Breast epithelium (tissue), 3 donors: Measurements from ENCODE around the gene IQGAP3.

ENCODE experiments used
- POLR2A ChIP-seq: fragments of 450-650 bp; IDR thresholded peaks from one replicate; pipeline ENCODE4 v1.6.1; 2016; ENCODE audit warnings: antibody characterized with exemption, mild to moderate bottlenecking, moderate library complexity
- TF ChIP-seq, protein P1 (sequence below), 3 donors: fragments of 450-650 bp; IDR thresholded peaks; one replicate each; pipeline ENCODE4 v1.5.1; 2016 to 2017; ENCODE audit warnings: antibody characterized with exemption in 3 of 3, mild to moderate bottlenecking in 3 of 3, moderate library complexity in 3 of 3

DNA sequence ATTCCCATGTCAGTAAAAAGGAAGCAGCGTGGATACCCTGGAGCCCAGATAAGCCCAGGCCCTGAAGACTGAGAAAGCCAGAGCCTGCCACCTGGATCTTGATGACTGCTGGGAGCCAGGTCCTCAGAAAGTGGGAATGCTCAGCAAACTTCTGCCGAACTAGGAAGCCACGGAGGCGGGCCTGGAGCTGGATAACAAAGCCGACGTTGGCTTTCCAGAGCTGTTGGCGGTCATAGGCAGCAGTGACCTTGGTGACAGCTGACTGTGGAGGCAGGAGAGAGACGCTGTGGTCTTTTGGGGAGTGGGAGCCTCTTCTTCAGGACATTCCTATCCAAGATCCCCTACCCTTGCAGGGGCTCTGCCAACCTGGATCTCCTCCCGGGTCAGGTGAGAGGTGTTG, 24.4 kb downstream of the IQGAP3 start:
- TF ChIP-seq, protein P1, sequence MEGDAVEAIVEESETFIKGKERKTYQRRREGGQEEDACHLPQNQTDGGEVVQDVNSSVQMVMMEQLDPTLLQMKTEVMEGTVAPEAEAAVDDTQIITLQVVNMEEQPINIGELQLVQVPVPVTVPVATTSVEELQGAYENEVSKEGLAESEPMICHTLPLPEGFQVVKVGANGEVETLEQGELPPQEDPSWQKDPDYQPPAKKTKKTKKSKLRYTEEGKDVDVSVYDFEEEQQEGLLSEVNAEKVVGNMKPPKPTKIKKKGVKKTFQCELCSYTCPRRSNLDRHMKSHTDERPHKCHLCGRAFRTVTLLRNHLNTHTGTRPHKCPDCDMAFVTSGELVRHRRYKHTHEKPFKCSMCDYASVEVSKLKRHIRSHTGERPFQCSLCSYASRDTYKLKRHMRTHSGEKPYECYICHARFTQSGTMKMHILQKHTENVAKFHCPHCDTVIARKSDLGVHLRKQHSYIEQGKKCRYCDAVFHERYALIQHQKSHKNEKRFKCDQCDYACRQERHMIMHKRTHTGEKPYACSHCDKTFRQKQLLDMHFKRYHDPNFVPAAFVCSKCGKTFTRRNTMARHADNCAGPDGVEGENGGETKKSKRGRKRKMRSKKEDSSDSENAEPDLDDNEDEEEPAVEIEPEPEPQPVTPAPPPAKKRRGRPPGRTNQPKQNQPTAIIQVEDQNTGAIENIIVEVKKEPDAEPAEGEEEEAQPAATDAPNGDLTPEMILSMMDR (IDR thresholded peaks at IDR 0.05), result no peak
- TF ChIP-seq POLR2A, result no peak
